SK-MEL-5 (cell line): ENCODE data around the gene CAMKK1. TPM values are rescaled to one million over a fixed set of nuclear protein-coding genes. Genes with fewer than 3 reads are reported as not detected.

Experiments used
- DNase-seq: peaks from one replicate; pipeline ENCODE4 v3.0.0-alpha.2; 2016; ENCODE audit warnings: low read depth, low spot score
- in situ Hi-C: cut with HindIII; loops from 2 replicates; pipeline ENCODE4 v1.10.0; 2016; ENCODE audit warnings: low sequenced_read_pairs, high pct_unique_total_duplicates, low pct_unique_long_range_greater_than_20kb
- polyA plus RNA-seq, 2 experiments: library from polyadenylated mRNA; depleted of rRNA; stranded (reverse); fragments of >200 nt; gene quantifications; 2 replicates each; pipeline ENCODE4 v1.2.3, GENCODE V29; 2015
- total RNA-seq: library from RNA; depleted of rRNA; stranded (reverse); fragments of >200 nt; shearing (Covaris generic); gene quantifications from 2 replicates; pipeline ENCODE4 v1.2.3, GENCODE V29; 2014; rRNA removed

The CAMKK1 gene
- total RNA-seq, result 4.9 and 5.4 TPM in 2 replicates
- polyA plus RNA-seq (2015; cell fraction: cytosol; rRNA removed), result 4.1 and 5.7 TPM in 2 replicates
- polyA plus RNA-seq (2015; cell fraction: nucleus; rRNA removed), result 13.1 and 14.2 TPM in 2 replicates

DNA sequence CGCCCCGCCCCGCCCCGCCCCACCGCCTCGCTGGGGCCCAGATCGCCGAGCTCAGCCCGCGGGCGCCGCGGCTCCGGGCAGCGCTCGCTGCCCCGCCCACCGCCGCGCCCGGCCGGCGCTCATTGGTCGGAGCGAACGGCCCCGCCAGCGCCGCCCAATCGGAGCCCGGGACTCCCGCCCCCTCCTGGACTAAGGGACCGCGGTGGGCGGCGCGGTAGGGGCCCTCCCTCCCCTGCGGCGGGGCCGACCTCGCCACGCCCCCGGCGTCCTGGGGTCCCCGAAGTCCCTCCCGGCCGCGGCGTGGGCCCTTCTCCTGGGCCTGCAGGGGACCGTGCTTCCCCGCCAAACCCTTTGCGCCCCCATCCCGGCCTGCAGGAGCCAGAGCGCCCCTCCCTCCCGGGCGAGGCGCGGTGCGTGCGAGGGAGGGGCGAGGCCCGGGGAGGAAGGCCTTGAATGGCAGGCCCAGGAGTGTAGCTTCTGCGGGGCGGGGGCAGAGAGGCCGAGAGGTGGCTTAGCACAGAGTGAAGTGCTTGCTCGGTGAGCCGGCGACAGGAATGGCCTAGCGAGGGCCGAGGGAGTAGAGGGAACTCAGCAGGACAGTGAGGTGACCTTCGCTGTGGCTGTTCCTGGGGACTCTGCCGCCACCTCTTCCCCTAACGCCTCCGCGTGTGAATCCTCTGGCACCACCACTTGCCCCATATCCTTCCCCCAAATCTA is at the start of gene CAMKK1:
CAMKK1 (minus strand) TSS at position 51 of the 717 bp plus-strand sequence. CDS start 7,366 bp downstream, outside the sequence.
- in situ Hi-C loops, result no loop called here
- peak; percentile 80 for DNase-seq

DNA sequence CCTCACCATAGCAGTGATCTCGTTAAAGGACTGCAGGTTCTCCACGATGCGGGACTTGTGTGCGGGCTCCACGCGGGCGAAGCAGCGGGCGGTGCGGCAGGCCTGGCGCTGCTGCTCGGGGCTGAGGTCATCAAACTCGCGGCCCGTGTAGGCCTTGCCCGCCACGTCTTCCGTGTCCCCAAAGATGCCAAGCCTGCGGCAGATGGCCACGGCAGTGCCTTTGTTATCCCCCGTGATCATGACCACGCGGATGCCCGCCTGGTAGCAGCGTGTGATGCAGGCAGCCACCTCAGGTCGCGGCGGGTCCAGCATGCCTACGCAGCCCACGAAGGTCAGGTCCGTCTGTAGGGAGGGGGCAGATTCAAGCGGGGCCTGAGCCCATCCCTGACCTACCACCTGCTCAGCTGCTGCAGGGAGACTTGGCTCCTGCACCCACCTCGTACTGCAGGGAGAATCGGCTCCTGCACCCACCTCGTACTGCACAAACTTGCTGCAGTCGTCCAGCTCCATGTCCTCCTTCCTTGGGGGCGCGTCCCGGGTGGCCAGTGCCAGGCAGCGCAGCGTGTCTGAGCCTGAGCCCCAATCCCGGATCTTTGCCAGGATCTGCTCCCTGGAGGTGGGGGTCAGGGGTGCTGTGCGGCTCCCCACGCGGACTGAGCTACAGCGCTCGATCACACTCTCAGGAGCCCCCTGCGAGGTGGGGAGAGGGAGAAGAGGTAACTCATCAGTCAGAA is 48.3 kb upstream of the CAMKK1 start:
- DNase-seq, result no peak
- in situ Hi-C loops, result no loop called here

DNA sequence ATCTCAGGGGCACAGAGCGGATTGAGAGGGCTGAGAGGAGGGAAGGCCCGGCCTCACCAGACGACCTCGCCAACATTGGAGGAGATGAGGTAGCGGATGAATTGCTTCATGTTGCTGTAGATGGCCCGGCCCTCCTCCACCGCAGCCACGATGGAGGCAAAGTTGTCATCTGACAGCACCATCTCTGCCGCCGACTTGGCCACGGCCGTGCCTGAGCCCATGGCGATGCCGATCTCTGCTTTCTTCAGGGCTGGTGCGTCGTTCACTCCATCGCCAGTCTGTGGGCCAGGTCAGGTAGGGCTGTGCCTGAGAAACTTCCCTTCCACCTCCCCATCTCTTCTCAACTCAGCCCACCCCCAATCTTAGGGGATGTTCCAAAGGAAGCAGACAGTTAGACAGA is 44.5 kb upstream of the CAMKK1 start:
- in situ Hi-C loops, result no loop called here
- DNase-seq, result no peak

DNA sequence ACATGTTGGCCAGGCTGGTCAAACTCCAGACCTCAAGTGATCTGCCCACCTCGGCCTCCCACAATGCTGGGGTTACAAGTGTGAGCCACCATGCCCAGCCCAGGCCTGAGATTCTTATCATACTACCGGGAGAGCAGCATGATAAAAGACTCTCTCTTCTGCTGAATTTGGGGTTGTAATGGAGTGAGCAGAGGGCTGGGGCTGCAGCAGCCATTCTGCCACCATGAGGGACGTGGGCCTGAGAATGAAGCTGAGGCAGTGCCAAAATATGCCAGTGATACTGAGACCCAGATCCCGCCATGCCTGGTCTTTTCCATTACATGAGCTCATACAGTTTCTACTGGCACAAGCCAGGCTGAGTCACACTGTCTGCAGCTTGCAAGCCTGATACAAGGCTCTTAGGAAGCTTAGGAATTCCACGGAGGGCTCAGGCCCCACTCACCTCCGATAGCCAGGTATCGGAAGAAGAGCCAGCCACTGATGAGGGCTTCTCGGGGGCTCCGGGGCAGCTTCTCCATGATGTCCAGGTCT is 43.0 kb upstream of the CAMKK1 start:
- no peak for DNase-seq
- in situ Hi-C loops, result no loop called here

DNA sequence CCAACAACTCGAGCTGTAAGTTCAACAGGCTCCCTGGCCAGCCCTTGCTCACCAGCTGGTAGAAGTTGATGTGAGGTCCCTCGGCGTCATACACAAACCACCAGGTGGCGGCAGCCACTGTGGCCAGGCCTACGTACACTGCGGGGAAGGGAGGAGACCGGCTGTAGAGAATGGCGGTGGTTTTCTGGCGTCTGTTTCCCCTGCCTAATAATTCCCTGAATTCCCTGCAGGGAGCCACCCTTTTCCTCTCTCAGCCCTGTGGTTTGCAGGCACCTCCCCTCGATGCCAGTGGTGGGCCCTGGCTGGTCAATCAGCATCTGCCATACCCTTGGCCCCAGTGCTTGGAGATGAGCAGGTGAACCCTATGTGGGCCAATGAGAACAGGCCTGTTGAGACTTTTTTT is 42.3 kb upstream of the CAMKK1 start:
- in situ Hi-C loops, result no loop called here
- DNase-seq, result peak; percentile 81

DNA sequence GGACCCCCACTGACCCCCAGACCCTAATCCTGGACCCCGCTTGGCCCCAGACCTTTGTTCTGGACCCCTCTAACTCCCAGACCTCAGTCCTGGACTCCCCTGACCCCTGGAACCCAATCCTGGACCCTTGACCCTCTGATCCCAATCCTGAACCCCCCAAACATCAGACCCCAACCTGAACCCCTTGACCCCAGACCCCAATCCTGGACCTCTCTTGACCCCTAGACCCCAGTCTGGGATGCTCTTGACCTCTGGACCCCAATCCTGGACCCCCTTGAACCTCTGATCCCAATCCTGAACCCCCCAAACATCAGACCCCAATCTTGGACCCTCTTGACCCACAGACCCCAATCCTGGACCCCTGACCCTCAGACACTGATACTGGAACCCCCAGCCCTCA is 36.9 kb upstream of the CAMKK1 start:
- no peak for DNase-seq
- in situ Hi-C loops, result no loop called here

DNA sequence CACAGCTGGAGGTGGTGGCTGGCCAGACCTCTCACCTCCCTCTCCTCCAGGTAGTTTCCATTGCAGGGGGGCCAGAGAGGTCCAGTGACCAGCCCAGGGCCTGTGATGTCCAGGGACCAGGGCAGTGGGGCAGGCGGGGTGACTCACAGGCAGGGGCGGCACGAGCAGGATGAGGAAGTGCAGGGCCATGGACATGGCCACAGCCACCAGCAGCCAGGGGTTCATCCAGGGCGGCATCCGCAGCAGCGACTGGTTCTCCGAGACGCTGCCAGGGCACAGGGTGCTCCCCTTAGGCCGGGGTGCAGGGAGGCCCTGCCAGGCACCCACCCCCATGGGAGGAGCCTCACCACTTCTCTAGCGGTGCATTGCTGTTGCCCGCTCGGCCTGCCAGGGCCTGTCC is 36.3 kb upstream of the CAMKK1 start:
- in situ Hi-C loops, result no loop called here
- DNase-seq, result no peak

DNA sequence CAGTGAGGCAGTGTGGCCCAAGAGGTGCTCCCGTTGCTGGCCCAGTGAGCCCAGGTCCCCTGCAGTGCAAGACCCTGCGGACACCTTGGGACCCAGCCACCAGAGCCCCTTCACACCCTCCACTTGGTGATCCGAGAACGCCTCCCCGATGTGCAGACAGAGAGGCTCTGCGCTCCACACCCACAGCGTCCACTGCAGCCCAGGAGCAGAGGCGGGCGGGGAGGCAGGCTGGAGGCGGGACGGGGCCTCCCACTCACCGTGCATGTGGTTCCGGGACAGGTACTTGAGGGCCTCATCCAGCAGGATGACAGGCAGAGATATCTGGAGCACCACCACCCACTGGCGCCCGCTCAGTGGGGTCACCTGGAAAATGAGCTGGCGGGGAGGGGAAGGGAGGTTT is 35.6 kb upstream of the CAMKK1 start:
- in situ Hi-C loops, result no loop called here
- no peak for DNase-seq

DNA sequence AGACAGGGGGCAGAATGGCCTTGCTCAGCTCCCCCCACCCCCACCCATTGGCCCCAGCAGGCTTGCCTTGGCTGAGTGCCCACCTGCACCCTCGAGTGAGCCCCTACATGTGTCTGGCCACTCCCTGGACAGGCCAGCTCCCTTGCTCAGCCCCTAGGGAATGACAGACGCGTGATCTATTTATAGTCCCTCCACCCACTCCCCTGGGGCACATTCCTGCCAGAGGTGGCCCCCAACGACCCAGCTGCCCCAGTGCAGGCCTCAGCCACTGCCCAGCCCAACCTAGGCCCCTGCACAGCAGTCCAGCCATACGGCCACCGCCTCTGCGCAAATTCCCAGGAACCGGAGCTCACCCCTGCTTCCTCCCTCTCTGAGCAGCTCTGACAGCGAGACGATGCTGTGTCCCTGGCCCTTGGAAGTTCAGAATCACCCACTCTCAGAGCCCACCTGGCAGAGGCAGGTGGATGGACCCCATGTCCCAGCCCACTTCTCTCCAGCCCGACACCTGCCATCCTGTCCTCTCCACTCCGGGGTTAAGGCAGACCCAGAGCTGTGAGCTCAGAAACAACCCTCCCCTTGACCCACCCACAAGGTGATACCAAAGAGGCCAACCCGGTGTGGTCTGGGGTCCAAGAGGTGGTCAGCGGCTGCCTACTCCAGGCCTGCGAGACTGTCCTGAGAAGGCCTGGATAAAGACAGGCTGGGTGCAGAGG is 34.9 kb upstream of the CAMKK1 start:
- in situ Hi-C loops, result no loop called here

DNA sequence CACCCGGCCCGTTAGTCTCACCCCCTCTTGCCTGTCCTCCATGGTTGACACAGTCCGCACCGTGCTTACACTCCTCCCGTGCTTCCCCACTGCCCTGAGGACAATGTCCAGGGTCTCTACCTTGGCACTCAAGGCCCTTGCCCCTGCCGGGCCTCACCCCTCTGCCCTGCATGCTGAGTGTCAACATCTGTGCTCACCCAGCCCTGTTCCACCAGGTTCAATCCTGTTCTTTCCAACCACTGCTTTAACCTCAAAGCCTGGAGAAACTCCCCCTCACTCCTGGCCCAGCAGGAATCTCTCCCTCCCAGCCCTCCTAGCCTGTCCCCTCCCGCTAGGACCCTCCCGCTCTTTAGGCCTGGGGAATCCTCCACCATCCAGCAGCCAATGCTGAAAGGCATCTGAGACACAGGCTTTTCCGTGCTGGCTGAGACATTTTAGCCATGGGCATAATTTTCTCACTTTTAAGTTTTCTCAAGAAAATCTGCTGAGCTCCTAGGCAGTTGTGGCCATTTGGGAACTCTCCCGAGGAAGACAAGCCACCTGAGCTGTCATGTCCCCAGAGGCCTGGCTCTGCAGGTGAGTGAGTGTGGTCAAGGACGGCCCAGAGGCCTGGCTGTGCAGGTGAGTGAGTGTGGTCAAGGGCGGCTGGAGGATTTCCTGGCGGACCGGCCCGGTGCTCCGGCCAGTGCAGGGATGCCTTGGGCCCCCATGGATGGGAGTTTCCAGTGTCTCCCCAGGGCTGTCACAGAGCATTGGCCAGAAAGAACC is 34.2 kb upstream of the CAMKK1 start:
- in situ Hi-C loops, result no loop called here
- no peak for DNase-seq

More for the DNA sequence above, 34.9 kb upstream of the CAMKK1 start:
- no peak for DNase-seq

DNA sequence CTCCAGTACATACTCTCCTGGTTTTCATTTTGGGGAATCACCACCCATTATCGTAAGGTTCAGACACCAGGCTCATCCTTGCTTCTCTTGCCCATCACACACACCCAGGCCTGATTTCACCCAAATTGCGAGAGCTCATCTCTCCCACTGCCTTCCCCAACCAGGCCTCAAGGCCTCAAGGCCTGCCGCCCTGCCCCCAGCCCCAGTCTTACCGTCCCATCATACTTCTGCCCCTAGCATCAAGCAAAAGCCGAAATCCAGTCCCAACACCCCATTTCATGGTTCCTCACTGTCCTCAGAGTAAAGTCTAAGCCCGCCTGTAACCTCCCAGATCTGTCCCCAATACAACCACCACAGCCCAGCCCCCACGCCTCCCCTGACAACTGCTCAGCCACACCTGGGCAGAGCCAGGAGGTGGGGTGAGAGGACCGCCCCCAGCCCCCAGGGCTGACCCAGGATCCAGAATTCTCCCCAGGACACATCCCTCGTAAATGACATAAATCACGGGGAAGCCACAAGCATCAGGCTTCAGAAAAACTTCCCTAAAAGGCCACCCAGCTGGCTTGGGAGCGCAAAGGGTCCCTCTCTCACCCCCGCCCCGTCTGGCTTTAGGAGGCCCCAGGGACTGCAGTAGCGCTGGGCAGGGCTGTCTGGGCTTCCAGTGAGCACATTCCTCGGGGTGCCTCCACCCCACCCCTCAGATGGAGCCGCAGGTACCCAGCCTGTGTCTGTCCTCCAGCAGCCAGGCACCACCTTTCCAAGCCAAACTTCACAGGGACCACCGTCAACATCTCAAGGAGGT is 33.0 kb upstream of the CAMKK1 start:
- in situ Hi-C loops, result no loop called here
- no peak for DNase-seq

DNA sequence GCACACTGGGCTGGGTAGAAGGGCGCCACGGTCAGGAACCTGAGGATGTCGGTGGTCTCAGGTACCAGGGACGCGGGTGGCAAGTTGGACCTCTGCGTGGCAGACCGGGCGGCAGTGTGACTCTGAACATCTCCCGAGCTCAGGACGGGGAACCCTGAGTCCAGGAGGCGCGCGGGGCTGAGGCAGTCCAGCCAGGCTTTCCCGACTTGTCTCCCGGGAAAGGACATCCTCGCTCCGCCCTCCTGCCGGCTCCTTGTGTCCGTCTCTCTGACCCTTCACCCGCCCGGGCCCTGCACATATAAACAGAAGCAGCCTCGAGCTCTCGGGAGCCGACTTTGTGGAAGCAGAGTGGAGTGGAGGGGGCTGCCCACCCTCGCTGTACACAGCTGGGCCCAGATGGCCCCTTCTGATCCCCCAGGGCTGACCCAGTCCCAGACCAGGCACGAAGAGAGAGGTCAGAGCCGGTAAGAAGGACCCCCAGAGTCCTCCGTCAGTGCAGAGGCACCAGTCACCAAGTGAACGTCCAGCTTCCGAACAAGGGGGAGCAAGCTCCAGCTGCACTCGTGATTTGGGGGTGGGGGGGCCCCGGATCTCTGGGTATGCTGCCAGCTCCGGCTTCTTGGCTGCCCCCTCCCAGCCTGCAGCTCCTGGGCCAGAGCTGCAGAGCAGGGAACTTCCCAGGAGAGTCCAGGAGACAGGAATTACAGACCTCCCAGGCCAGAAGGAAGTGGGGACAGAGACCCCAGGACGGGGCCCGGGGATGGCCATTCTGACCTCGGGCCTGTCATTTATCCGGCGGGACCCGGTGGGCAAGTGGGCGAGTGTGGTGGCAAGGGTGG is 31.9 kb upstream of the CAMKK1 start:
- in situ Hi-C loops, result no loop called here
- DNase-seq, result no peak

DNA sequence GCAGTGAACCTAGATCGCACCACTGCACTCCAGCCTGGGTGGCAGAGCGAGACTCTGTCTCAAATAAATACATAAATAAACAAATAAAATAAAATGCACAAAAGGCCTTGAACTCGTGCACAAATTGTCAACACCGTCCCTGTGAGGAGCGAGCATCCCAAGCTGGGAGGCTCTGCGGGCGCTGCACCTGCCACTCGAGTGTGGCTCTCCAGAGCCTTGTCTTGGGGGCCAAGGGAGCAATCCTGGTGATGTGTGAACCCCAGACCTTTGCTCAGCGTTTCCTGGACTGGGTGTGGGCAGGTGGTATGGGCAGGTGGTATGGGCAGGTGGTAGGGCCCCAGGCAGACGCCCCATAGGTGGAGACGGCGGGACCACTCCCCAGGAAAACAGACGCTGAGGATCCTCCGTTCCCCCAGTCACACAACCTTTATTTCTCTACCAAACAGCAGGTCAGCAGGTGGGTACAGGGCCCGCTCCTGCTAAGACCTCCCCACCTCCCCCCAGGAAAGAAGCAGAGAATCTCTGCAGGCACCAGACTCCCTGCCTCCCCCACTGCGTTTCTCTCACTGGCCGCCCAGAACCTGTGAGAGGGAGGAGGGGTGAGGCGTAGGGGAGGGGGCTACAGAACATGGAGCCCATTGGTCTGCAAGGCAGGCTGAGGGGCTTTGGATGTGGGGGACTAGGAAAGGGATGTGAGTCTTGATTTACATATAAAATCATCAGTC is 30.8 kb upstream of the CAMKK1 start:
- in situ Hi-C loops, result no loop called here
- DNase-seq, result no peak

DNA sequence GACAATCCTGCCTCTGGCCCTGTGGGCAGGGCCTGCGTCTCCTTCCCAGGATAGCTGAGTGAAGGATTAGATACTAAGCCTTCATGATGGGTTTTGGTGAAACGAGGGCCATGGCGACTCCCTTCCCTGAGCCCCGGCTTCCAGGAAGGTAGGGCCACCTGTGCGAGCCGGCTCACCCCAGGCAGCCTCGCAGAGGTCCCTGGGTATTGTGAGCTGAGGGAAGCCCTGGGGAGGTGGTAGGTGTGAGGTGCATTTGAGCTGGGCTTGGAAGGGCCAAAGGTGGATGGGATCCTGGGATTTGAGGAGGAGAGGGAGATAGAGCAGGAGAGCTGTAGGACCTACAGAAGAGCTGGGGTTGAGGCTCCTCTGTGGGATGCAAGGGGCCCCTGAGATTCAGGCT is 29.9 kb upstream of the CAMKK1 start:
- DNase-seq, result no peak
- in situ Hi-C loops, result no loop called here

DNA sequence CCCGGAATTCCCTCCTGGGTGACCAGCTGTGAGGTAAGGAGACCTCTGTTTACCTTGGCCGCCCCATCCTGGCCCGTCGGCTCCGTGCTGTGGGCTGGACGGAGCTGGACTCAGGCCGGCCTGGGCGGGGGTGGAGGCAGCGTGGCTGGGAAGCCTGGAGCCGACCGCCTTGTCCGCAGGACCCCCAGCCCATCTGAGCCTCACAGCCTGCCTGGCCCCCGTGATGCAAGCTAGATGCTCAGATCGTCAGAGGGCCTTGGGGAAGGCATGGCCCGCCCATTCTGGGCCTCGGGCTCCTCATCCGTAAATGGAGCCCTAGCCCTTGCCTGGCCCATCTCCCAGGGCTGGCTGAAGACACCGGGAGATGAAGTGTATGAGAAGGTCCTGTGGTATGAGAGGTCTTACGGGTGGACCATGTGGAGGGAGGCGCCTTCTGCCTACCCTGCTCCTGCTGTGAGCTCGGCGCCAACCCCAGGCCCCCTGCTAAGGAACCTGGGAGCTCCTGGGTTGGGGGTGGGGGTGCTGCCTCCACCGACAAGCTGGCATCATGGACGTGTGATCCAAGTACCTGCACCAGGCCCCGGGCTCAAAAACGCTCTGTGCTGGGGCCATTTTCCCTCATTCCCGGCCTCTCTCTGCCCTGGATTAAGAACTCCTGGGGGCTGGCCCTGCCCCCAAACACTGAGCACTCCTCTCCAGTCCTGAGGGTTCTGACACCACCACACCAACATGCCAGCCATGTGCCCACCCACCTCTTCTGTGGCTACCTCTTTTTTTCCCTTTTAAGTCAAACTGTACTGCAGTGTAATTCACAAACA is 28.9 kb upstream of the CAMKK1 start:
- no peak for DNase-seq
- in situ Hi-C loops, result no loop called here
